ENCODE data around the gene NFASC.

Gene NFASC

GRCh38 chr1:204859861-204860267, 10.8 kb upstream of the NFASC start:
- no peak for TF ChIP-seq EP300 (IDR thresholded peaks at IDR 0.05; ENCODE audit: borderline replicate concordance)
- TF ChIP-seq EGR1 (IDR thresholded peaks at IDR 0.05), result no peak
- no peak for TF ChIP-seq NFIC (IDR thresholded peaks at IDR 0.05)
- no peak for TF ChIP-seq MAX (IDR thresholded peaks at IDR 0.05)
- TF ChIP-seq TCF12 (IDR thresholded peaks at IDR 0.05; ENCODE audit: low read depth), result no peak

- TF ChIP-seq TAF1 (IDR thresholded peaks at IDR 0.05; ENCODE audit: low read depth) (no peak), REST (IDR thresholded peaks at IDR 0.05; ENCODE audit: low read depth) (no peak), ZBTB7A (IDR thresholded peaks at IDR 0.05; ENCODE audit: low read depth) (no peak), EGR1 (IDR thresholded peaks at IDR 0.05) (no peak)
Observed at GRCh38 chr1:204863024-204863423, 7.6 kb upstream of the NFASC start.

GRCh38 chr1:204863730-204864129, 6.9 kb upstream of the NFASC start:
- TF ChIP-seq RAD21 (IDR thresholded peaks at IDR 0.05; ENCODE audit: low read depth), result no peak
- no peak for TF ChIP-seq CREB1 (IDR thresholded peaks at IDR 0.05; ENCODE audit: low read depth)
- TF ChIP-seq TCF12 (IDR thresholded peaks at IDR 0.05; ENCODE audit: low read depth), result no peak
- TF ChIP-seq NFIC (IDR thresholded peaks at IDR 0.05), result no peak
- no peak for TF ChIP-seq EGR1 (IDR thresholded peaks at IDR 0.05)
- no peak for TF ChIP-seq REST (IDR thresholded peaks at IDR 0.05; ENCODE audit: low read depth)
- TF ChIP-seq MAX (IDR thresholded peaks at IDR 0.05), result no peak
- no peak for TF ChIP-seq ZBTB7A (IDR thresholded peaks at IDR 0.05; ENCODE audit: low read depth)
- no peak for TF ChIP-seq FOXM1 (IDR thresholded peaks at IDR 0.05; ENCODE audit: borderline replicate concordance, low read depth)
- no peak for TF ChIP-seq YY1 (IDR thresholded peaks at IDR 0.05; ENCODE audit: low read depth)
- TF ChIP-seq TEAD4 (IDR thresholded peaks at IDR 0.05), result no peak
- TF ChIP-seq EP300 (IDR thresholded peaks at IDR 0.05; ENCODE audit: borderline replicate concordance), result no peak
- TF ChIP-seq USF1 (IDR thresholded peaks at IDR 0.05), result no peak

- TF ChIP-seq RAD21 (IDR thresholded peaks at IDR 0.05; ENCODE audit: low read depth) (no peak), TEAD4 (IDR thresholded peaks at IDR 0.05) (no peak), CEBPB (IDR thresholded peaks at IDR 0.05) (no peak), NFIC (IDR thresholded peaks at IDR 0.05) (no peak), FOXM1 (IDR thresholded peaks at IDR 0.05; ENCODE audit: borderline replicate concordance, low read depth) (no peak), EGR1 (IDR thresholded peaks at IDR 0.05) (no peak), USF1 (IDR thresholded peaks at IDR 0.05) (no peak), ZBTB7A (IDR thresholded peaks at IDR 0.05; ENCODE audit: low read depth) (no peak), REST (IDR thresholded peaks at IDR 0.05; ENCODE audit: low read depth) (no peak), CREB1 (IDR thresholded peaks at IDR 0.05; ENCODE audit: low read depth) (no peak), EP300 (IDR thresholded peaks at IDR 0.05; ENCODE audit: borderline replicate concordance) (no peak), MAX (IDR thresholded peaks at IDR 0.05) (no peak), TCF12 (IDR thresholded peaks at IDR 0.05; ENCODE audit: low read depth) (no peak), YY1 (IDR thresholded peaks at IDR 0.05; ENCODE audit: low read depth) (no peak), TAF1 (IDR thresholded peaks at IDR 0.05; ENCODE audit: low read depth) (no peak)
Observed at GRCh38 chr1:204866051-204866596, 4.5 kb upstream of the NFASC start.

GRCh38 chr1:204867203-204867602, 3.5 kb upstream of the NFASC start:
- TF ChIP-seq CREB1 (IDR thresholded peaks at IDR 0.05; ENCODE audit: low read depth) (no peak), EP300 (IDR thresholded peaks at IDR 0.05; ENCODE audit: borderline replicate concordance) (no peak), TCF12 (IDR thresholded peaks at IDR 0.05; ENCODE audit: low read depth) (no peak), USF1 (IDR thresholded peaks at IDR 0.05) (no peak), FOXM1 (IDR thresholded peaks at IDR 0.05; ENCODE audit: borderline replicate concordance, low read depth) (no peak), CEBPB (IDR thresholded peaks at IDR 0.05) (no peak), TAF1 (IDR thresholded peaks at IDR 0.05; ENCODE audit: low read depth) (no peak), MAX (IDR thresholded peaks at IDR 0.05) (no peak), RAD21 (IDR thresholded peaks at IDR 0.05; ENCODE audit: low read depth) (no peak), YY1 (IDR thresholded peaks at IDR 0.05; ENCODE audit: low read depth) (no peak), NFIC (IDR thresholded peaks at IDR 0.05) (no peak), EGR1 (IDR thresholded peaks at IDR 0.05) (no peak), ZBTB7A (IDR thresholded peaks at IDR 0.05; ENCODE audit: low read depth) (no peak), REST (IDR thresholded peaks at IDR 0.05; ENCODE audit: low read depth) (no peak), TEAD4 (IDR thresholded peaks at IDR 0.05) (no peak)

Measured in Ishikawa (cell line).